ENCODE measurements around the gene DLX4.

The DLX4 gene

DNA sequence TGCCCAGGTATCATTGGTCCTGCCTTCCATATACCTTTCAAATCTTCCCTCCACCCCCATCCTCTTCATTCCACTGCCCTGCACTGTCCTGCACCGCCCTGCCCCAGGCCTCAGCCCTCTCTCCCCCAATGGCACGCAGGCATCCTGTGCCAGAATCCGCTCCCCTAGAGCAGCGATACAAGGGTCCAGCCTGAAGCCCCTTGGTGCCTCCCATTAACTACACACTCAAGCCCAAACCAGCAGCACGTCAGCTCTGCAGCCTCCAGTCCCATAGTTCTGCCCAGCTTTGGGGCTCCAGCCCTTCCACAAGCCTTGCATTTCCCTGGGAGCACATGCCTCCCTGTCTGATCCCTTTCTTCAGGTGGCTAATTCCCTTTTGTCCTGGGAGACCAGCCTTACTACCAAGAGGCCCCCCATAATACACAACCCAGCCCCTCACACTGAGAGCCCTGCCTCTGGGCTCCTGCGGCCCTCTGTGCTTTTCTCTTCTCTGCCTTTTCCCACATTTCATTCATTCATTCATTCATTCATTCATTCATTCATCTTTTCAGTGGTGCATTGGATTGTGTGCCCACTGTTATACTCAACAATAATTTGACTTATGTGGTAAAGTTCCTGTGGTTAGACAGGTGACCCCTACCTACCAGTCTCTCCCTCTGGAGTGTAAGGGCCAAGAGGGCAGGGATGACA is 52.8 kb downstream of the DLX4 start:
- no peak for DNase-seq

GRCh38 chr17:50022463-50023130 is 53.6 kb downstream of the DLX4 start:
- DNase-seq = no peak

DNA sequence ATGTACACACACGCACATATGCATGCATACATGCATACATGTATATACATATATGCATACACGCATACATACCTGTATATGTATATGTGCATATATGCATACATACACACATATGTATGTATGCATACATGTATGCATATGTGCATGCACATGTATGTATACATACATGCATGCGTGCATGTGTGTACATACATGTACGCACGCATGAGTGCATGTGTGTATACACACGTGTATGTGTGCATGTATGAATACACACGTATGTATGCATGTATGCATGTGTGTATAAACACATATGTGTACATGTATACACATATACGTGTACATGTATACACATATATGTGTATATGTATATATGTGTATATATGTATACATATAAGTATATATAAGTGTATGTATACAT is 54.5 kb downstream of the DLX4 start:
- no peak for DNase-seq
